Spleen (tissue), 11 donors: ENCODE data around the gene SSBP4. TPM values are rescaled to one million over a fixed set of nuclear protein-coding genes. Genes with fewer than 3 reads are reported as not detected.

ENCODE experiments used
- DNase-seq: peaks from one replicate; pipeline ENCODE4 v3.0.0-alpha.2; 2020
- H3K27ac ChIP-seq, 8 donors: fragments of 200-600 bp; sonication (generic) in 7 of 8; 1 replicate in 4 of 8; 2 replicates in 4 of 8; pipeline versions ENCODE4 v1.5.0 to v1.8.0; 2016 to 2021; ENCODE audit warnings: inconsistent platforms in 4 of 8, mild to moderate bottlenecking in 4 of 8, moderate library complexity in 1 of 8
- H3K27me3 ChIP-seq, 7 donors: fragments of 200-600 bp; sonication (generic) in 6 of 7; replicated peaks in 1 of 7; 1 replicate in 4 of 7; 2 replicates in 3 of 7; pipeline versions ENCODE4 v1.5.0 to v1.8.0; 2016 to 2021; ENCODE audit warnings: inconsistent platforms in 3 of 7, mild to moderate bottlenecking in 1 of 7
- H3K36me3 ChIP-seq, 6 donors: fragments of 200-600 bp; sonication (generic) in 5 of 6; 1 replicate in 4 of 6; 2 replicates in 2 of 6; pipeline versions ENCODE4 v1.5.0 to v1.8.0; 2016 to 2021; ENCODE audit warnings: inconsistent platforms in 2 of 6
- H3K4me1 ChIP-seq, 6 donors: fragments of 200-600 bp; sonication (generic) in 5 of 6; 1 replicate in 3 of 6; 2 replicates in 3 of 6; pipeline versions ENCODE4 v1.5.0 to v1.8.0; 2016 to 2021; ENCODE audit warnings: inconsistent platforms in 3 of 6
- H3K4me3 ChIP-seq, 8 donors: fragments of 200-600 bp; sonication (generic) in 7 of 8; 1 replicate in 4 of 8; 2 replicates in 4 of 8; pipeline versions ENCODE4 v1.5.0 to v1.8.0; 2016 to 2021; ENCODE audit warnings: inconsistent platforms in 4 of 8, mild to moderate bottlenecking in 4 of 8, moderate library complexity in 2 of 8
- H3K9me3 ChIP-seq, 8 donors: fragments of 200-600 bp; sonication (generic) in 7 of 8; 1 replicate in 4 of 8; 2 replicates in 4 of 8; pipeline versions ENCODE4 v1.5.0 to v1.8.0; 2016 to 2021; ENCODE audit warnings: inconsistent platforms in 4 of 8
- CTCF ChIP-seq, 11 experiments: fragments of 200-600 bp in 7 of 11; fragments of 450-650 bp in 4 of 11; sonication (generic) in 4 of 11; IDR thresholded peaks in 8 of 11; conservative IDR thresholded peaks in 3 of 11; 1 replicate in 7 of 11; 2 replicates in 4 of 11; pipeline versions ENCODE4 v1.4.0 to v1.8.0; 2016 to 2021; ENCODE audit warnings: antibody characterized with exemption in 11 of 11, inconsistent platforms in 4 of 11, mild to moderate bottlenecking in 1 of 11
- POLR2A ChIP-seq, 3 donors: fragments of 450-650 bp; IDR thresholded peaks; one replicate each; pipeline ENCODE4 v1.5.1; 2017; ENCODE audit warnings: antibody characterized with exemption in 3 of 3, mild to moderate bottlenecking in 1 of 3
- POLR2AphosphoS5 ChIP-seq, 3 donors: sonication (generic); formaldehyde crosslinking; IDR thresholded peaks; one replicate each; pipeline ENCODE4 v1.5.1; 2017; ENCODE audit warnings: antibody characterized with exemption in 3 of 3
- WGBS, 5 donors: extraction: QIAGEN DNeasy Blood & Tissue Kit in 3 of 5; methylation state at CpG; one replicate each; pipeline versions ENCODE4 v1.1.5 to v1.1.7; 2013 to 2018; 5-methylcytosine and 5-hydroxymethylcytosine counted together
- intact Hi-C: fragments of 100-400 bp; cut with DNase I; formaldehyde crosslinking; loops from one replicate; pipeline ENCODE4 v1.15.0; 2023; ENCODE audit warnings: low total_unique reads
- polyA plus RNA-seq, 3 donors: library from polyadenylated mRNA; stranded (reverse); fragments of 200-250 nt; gene quantifications; one replicate each; pipeline ENCODE4 v1.2.1, GENCODE V29; 2013
- total RNA-seq, 7 donors: library from RNA; depleted of rRNA in 3 of 7; stranded (reverse); fragments of >200 nt in 3 of 7; fragmentation: NEBNext Ultra II Directional in 4 of 7; extraction: Animal tissue kit (Norgen Biotek cat#: 25700) in 4 of 7; gene quantifications; one replicate each; pipeline versions ENCODE4 v1.1.0 to v1.2.1, GENCODE V29; 2016 to 2021
- donor health status: healthy with polysubstance abuse.
- donor health status: DM: no; HTN: no; CAD: no; lungs with moderate emphysema.
- donor health status: DM: no; HTN: no; CAD: no.
- donor health status: Bipolar disorder and iron deficiency.
- donor health status: healthy.
- donor health status: DM: no; HTN: no; CAD: no.
- donor health status: DM: yes; HTN: yes; CAD: no.

SSBP4 gene
- total and polyA plus RNA-seq, 10 donors = 56.3 to 143 (median 88.6) TPM

DNA sequence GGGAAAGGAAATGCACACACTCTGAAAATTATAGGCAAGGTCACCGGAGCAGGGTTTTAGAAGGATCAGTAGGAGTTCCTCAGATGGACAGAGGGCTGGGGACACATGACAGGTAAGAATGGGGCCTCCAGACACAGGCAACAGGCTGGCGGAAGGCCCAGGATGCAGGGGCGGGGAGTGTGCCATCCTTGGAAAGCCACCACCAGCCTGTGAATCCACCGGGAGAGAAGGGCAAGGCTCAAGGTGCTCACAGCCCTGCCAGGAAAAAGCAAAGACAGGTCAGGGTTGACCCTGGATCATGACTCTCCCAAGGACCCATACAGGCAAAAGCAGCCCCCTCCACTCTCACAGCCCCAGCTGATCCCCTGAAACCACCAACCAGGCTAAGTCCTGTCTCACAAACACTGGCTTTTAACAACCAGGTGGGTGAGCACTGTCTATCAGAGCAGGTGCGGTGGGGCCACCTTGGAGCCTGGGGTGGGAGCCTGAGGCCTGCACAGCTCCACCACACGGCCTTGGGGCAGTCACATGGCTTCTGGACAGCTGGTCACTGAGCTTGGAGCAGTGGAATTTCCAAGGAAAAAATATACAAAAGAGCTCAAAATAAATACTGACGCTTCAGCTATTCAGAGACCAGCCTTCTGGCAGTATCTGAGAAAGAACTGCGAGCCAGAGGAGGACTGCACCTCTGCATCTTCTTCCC lies 54.0 kb downstream of the SSBP4 start:
- H3K27ac ChIP-seq = peak overlapping the region in 5 of 8 donors; percentile 8 to 91 (median 86)
- DNase-seq = peak; percentile 67
- H3K27me3 ChIP-seq = no peaks in the 10 kb centered on the region
- H3K36me3 ChIP-seq = peaks cover 0 to 48% (median 21%) of the 10 kb centered on the region in 6 donors
- no peaks in the 10 kb centered on the region for H3K9me3 ChIP-seq
- WGBS, 5 donors = 73 to 87% (median 77%) methylated on average over 8 of the region's 8 CpGs
- peaks cover 14 to 99% (median 68%) of the 10 kb centered on the region in 6 donors for H3K4me1 ChIP-seq
- no peak overlapping the region for H3K4me3 ChIP-seq
- TF ChIP-seq POLR2AphosphoS5 (IDR thresholded peaks at IDR 0.05) = no peak
- no peak for TF ChIP-seq CTCF (IDR thresholded peaks at IDR 0.05 in 8 of 11, conservative IDR thresholded peaks at IDR 0.05 in 3 of 11)
- no peak for TF ChIP-seq POLR2A (IDR thresholded peaks at IDR 0.05)
- intact Hi-C loops = no loop called here

- Histone ChIP-seq H3K4me1 (peaks cover 19 to 99% (median 74%) of the 10 kb centered on the region in 6 donors), H3K27ac (peak overlapping the region in 5 of 8 donors; percentile 8 to 91 (median 86)), H3K9me3 (no peaks in the 10 kb centered on the region), H3K27me3 (no peaks in the 10 kb centered on the region), H3K36me3 (peaks cover 0 to 45% (median 21%) of the 10 kb centered on the region in 6 donors), H3K4me3 (no peak overlapping the region)
- WGBS, 5 donors = 92 to 97% (median 96%) methylated on average over 6 to 8 of the region's 8 CpGs
- intact Hi-C loops = no loop called here
- peak; percentile 71 for DNase-seq
- no peak for TF ChIP-seq POLR2A (IDR thresholded peaks at IDR 0.05)
- TF ChIP-seq POLR2AphosphoS5 (IDR thresholded peaks at IDR 0.05) = no peak
- no peak for TF ChIP-seq CTCF (IDR thresholded peaks at IDR 0.05 in 8 of 11, conservative IDR thresholded peaks at IDR 0.05 in 3 of 11)
These were observed 54.5 kb downstream of the SSBP4 start for GRCh38 chr19:18473706-18474087.

DNA sequence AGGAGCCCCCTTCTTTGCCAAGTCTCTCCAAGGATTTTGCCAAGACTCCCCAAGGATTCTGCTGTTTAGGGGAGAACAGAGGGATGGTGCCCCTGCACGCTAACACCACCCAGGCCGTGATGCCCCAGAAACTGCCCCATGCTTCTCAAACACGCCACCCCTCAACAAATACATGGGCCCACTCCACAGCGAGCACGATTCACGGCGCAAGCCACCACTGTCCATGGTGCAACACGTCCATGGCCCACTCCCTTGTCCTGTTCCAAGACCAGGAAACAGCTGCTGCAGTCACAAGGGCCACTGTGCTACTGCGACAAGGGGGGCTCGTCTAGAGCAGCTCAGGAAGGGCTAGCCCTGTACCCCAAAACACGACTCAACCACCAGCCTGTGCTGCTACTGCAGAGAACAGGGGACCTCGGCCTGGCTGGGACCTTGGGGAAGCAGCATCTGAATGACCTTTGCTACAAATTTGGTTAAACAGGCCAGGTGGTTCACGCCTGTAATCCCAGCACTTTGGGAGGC lies 55.2 kb downstream of the SSBP4 start:
- Histone ChIP-seq H3K27me3 (no peaks in the 10 kb centered on the region), H3K9me3 (no peaks in the 10 kb centered on the region), H3K4me1 (peaks cover 26 to 99% (median 78%) of the 10 kb centered on the region in 6 donors), H3K27ac (peak overlapping the region in 5 of 8 donors; percentile 22 to 91 (median 86)), H3K36me3 (peaks cover 0 to 38% (median 21%) of the 10 kb centered on the region in 6 donors), H3K4me3 (no peak overlapping the region)
- DNase-seq = peak; percentile 63
- WGBS, 5 donors = 84 to 95% (median 88%) methylated on average over 9 to 13 of the region's 13 CpGs
- TF ChIP-seq POLR2AphosphoS5 (IDR thresholded peaks at IDR 0.05) (no peak), CTCF (IDR thresholded peaks at IDR 0.05 in 8 of 11, conservative IDR thresholded peaks at IDR 0.05 in 3 of 11) (no peak), POLR2A (IDR thresholded peaks at IDR 0.05) (no peak)
- intact Hi-C loops = no loop called here

DNA sequence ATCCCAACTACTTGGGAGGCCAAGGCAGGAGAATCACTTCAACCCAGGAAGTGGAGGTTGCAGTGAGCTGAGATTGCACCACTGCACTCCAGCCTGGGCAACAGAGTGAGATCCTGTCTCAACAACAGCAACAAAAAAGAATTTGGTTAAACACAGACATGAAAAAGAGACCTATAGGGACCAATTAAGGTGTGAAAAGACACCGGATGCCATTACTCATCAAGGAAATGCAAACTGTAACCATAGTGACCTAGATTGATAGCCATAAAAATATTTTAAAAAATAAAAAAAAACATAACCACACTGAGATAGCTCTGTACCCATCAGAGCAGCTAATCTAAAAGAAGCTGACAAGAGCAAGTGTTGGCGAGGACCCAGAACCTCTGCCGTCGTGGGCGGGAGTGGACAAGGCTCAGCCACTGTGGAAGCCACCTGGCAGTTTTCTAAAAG lies 55.8 kb downstream of the SSBP4 start:
- no peaks in the 10 kb centered on the region for H3K27me3 ChIP-seq
- WGBS, 5 donors = 72 to 77% (median 73%) methylated on average over 5 of the region's 5 CpGs
- H3K4me3 ChIP-seq = no peak overlapping the region
- TF ChIP-seq POLR2A (IDR thresholded peaks at IDR 0.05) (no peak), CTCF (IDR thresholded peaks at IDR 0.05 in 8 of 11, conservative IDR thresholded peaks at IDR 0.05 in 3 of 11) (no peak), POLR2AphosphoS5 (IDR thresholded peaks at IDR 0.05) (no peak)
- H3K9me3 ChIP-seq = no peaks in the 10 kb centered on the region
- DNase-seq = no peak
- H3K4me1 ChIP-seq = peaks cover 32 to 99% (median 78%) of the 10 kb centered on the region in 6 donors
- intact Hi-C loops = no loop called here
- peak overlapping the region in 6 of 8 donors; percentile 14 to 91 (median 56) for H3K27ac ChIP-seq
- H3K36me3 ChIP-seq = peaks cover 0 to 36% (median 21%) of the 10 kb centered on the region in 6 donors
